T-cell (primary cell): Measurements from ENCODE around the gene PPIG. TPM values are rescaled to one million over a fixed set of nuclear protein-coding genes. Genes with fewer than 3 reads are reported as not detected.
A peak's percentile ranks its signal among the peaks of the same experiment; 100 is the strongest.
"Not testable (repeated sequence)": the region's sequence is repeated elsewhere in the genome, so short reads cannot be mapped to it uniquely, and the experiment has no call there.

ENCODE experiments used
- ATAC-seq, 4 experiments: fragments of 200-7000 bp in 3 of 4; fragments of 150-1000 bp in 1 of 4; cut with Tn5 transposase; replicated peaks in 1 of 4; 1 replicate in 3 of 4; 2 replicates in 1 of 4; pipeline ENCODE4 v1.10.0; 2021; ENCODE audit warnings: moderate library complexity in 3 of 4, mild to moderate bottlenecking in 2 of 4, moderate number of reproducible peaks in 1 of 4
- CTCF ChIA-PET, 2 donors: fragments of 300-600 bp; sonication (Branson Sonifier 250); formaldehyde crosslinking; loops; one replicate each; lab custom pipeline; 2022; ENCODE audit warnings: antibody characterized with exemption in 2 of 2; lab: Charles Lee
- POLR2A ChIA-PET, 2 donors: fragments of 300-600 bp; sonication (Branson Sonifier 250); formaldehyde crosslinking; loops; one replicate each; lab custom pipeline; 2022; ENCODE audit warnings: antibody characterized with exemption in 2 of 2; lab: Charles Lee
- DNase-seq, 35 experiments: peaks; one replicate each; pipeline versions ENCODE4 v3.0.0 to v3.0.0-alpha.2; 2013 to 2023
- H3K27ac ChIP-seq: one replicate; pipeline ENCODE4 v1.5.1; 2013; ENCODE audit warnings: low read length
- H3K27me3 ChIP-seq, 2 experiments: replicated peaks in 1 of 2; 1 replicate in 1 of 2; 2 replicates in 1 of 2; pipeline versions ENCODE4 v1.6.1 to v1.7.0; 2013; ENCODE audit warnings: low read length in 1 of 2, mixed read lengths in 1 of 2; ENCODE audit not compliant: control insufficient read depth in 2 of 2, insufficient read depth in 2 of 2; ENCODE audit errors: extremely low read depth in 1 of 2
- H3K36me3 ChIP-seq, 2 donors: 1 replicate in 1 of 2; 2 replicates in 1 of 2; pipeline versions ENCODE4 v1.6.1 to v1.7.0; 2013; ENCODE audit warnings: low read length in 1 of 2; ENCODE audit not compliant: control insufficient read depth in 2 of 2, insufficient read depth in 1 of 2; ENCODE audit errors: extremely low read depth in 1 of 2
- H3K4me1 ChIP-seq, 2 experiments: 1 replicate in 1 of 2; 2 replicates in 1 of 2; pipeline versions ENCODE4 v1.6.1 to v1.7.0; 2013; ENCODE audit warnings: low read length in 2 of 2, mixed read lengths in 1 of 2; ENCODE audit not compliant: insufficient read depth in 2 of 2, control insufficient read depth in 1 of 2; ENCODE audit errors: extremely low read depth in 1 of 2
- H3K4me3 ChIP-seq, 2 donors: 1 replicate in 1 of 2; 2 replicates in 1 of 2; pipeline versions ENCODE4 v1.5.1 to v1.7.0; 2013; ENCODE audit warnings: mild to moderate bottlenecking in 2 of 2, low read length in 1 of 2, moderate library complexity in 1 of 2; ENCODE audit not compliant: control insufficient read depth in 1 of 2; ENCODE audit errors: extremely low read depth in 1 of 2
- H3K9me3 ChIP-seq: 2 replicates; pipeline ENCODE4 v1.7.0; 2013
- H3K27ac Mint-ChIP-seq, 2 donors: one replicate each; pipeline ENCODE4 v1.8.0; 2020 to 2021; ENCODE audit warnings: mild to moderate bottlenecking in 2 of 2, mixed read lengths in 2 of 2
- H3K27me3 Mint-ChIP-seq, 2 donors: one replicate each; pipeline ENCODE4 v1.8.0; 2021 to 2022; ENCODE audit warnings: mixed read lengths in 2 of 2
- H3K36me3 Mint-ChIP-seq: one replicate; pipeline ENCODE4 v1.8.0; 2021; ENCODE audit warnings: mixed read lengths
- H3K4me1 Mint-ChIP-seq, 3 donors: one replicate each; pipeline ENCODE4 v1.8.0; 2020 to 2022; ENCODE audit warnings: mixed read lengths in 3 of 3, mild to moderate bottlenecking in 1 of 3
- H3K4me3 Mint-ChIP-seq, 3 donors: one replicate each; pipeline ENCODE4 v1.8.0; 2020 to 2022; ENCODE audit warnings: mild to moderate bottlenecking in 3 of 3, mixed read lengths in 3 of 3, moderate library complexity in 3 of 3
- H3K9me3 Mint-ChIP-seq, 3 donors: one replicate each; pipeline ENCODE4 v1.8.0; 2020 to 2022; ENCODE audit warnings: mixed read lengths in 3 of 3
- WGBS: methylation state at CpG from one replicate; pipeline ENCODE4 v1.1.5; 2013; ENCODE audit warnings: missing lambda C conversion rate; ENCODE audit not compliant: insufficient coverage; 5-methylcytosine and 5-hydroxymethylcytosine counted together
- total RNA-seq, 35 experiments: library from RNA in 6 of 35; stranded (reverse) in 6 of 35; fragments of 120-200 nt in 1 of 35; gene quantifications; one replicate each; pipeline versions ENCODE4 v1.2.1 to v1.2.4 and lab custom pipeline; 2013 to 2026

The PPIG gene
- total RNA-seq, 5 donors from 2014 or later (not counting 1 experiment from before 2014, with no cell fraction given), result 63.6 to 78.2 (median 71.3) TPM

- Histone ChIP-seq H3K27ac (no peak overlapping the region), H3K4me3 (no peak overlapping the region), H3K36me3 (no peaks in the 10 kb centered on the region), H3K27me3 (no peaks in the 10 kb centered on the region), H3K9me3 (no peaks in the 10 kb centered on the region), H3K4me1 (peaks cover 0 to 1% of the 10 kb centered on the region in 2 experiments)
- no peaks in the 10 kb centered on the region for H3K36me3 Mint-ChIP-seq
- no peaks in the 10 kb centered on the region for H3K27me3 Mint-ChIP-seq
- DNase-seq, result no peak
- 87% methylated on average over 4 of the region's 6 CpGs for WGBS
- no peak overlapping the region for H3K27ac Mint-ChIP-seq
- no peak overlapping the region for H3K4me3 Mint-ChIP-seq
- CTCF ChIA-PET, result interaction anchor here (0.7 kb wide), 3 partner anchors 20 to 1300 kb away, joined by 4 read pairs; no protein-coding TSS in a partner anchor
- ATAC-seq, result no peak
- H3K9me3 Mint-ChIP-seq, result peaks cover 2 to 3% (median 2%) of the 10 kb centered on the region in 3 donors
- peaks cover 3 to 4% (median 3%) of the 10 kb centered on the region in 3 donors for H3K4me1 Mint-ChIP-seq
- POLR2A ChIA-PET, result interaction anchor here in 1 of 2 donors (0.5 kb wide), 1 partner anchor 282 kb away, joined by 10 read pairs; no protein-coding TSS in a partner anchor
Observed at GRCh38 chr2:169579044-169579443, 5.1 kb upstream of the PPIG start.

GRCh38 chr2:169582552-169583266 is 1.4 kb upstream of the PPIG start:
- not testable (repeated sequence) for H3K27me3 Mint-ChIP-seq, H3K36me3 Mint-ChIP-seq, H3K27ac ChIP-seq, ATAC-seq, DNase-seq, H3K9me3 ChIP-seq, H3K9me3 Mint-ChIP-seq, H3K27me3 ChIP-seq, H3K36me3 ChIP-seq, H3K4me3 ChIP-seq
- H3K4me1 Mint-ChIP-seq, result peaks cover 25 to 34% (median 30%) of the 10 kb centered on the region in 3 donors
- peaks cover 16 to 22% of the 10 kb centered on the region in 2 experiments for H3K4me1 ChIP-seq
- ChIA-PET POLR2A (interaction anchor here (1.4 to 2.7 kb wide), 2 partner anchors 10 to 13 kb away, joined by 4 to 34 read pairs; partner anchors contain the start of gene FASTKD1 (in 1 of the 2)), CTCF (interaction anchor here in 1 of 2 donors (1.3 kb wide), 1 partner anchor 9 kb away, joined by 3 read pairs; the partner anchor contains the start of gene FASTKD1)
- H3K27ac Mint-ChIP-seq, result peak overlapping the region in 1 of 2 donors; percentile 27
- WGBS, result no CpG with 5 or more reads among the region's 10 CpGs
- peak overlapping the region in 2 of 3 donors; percentile 37 to 39 for H3K4me3 Mint-ChIP-seq

DNA sequence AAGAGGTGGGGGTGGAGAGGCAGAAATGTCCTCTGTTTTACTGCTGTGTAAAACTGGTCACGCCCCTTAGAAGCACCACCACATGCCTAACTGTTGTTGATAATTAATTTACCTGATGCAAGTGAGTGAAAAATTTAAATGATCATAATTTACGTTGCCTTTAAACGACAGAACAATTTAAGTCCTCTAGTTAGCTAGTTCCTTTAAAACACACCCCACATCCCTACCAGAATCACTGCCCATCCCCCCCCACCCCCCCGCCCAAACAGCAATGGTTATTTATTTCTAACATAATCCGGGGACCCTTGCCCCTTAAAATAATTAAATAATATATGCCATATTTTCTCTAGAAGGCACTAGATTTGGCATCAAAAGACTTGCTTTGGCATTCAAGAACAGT is 633 bp upstream of the PPIG start:
- CTCF ChIA-PET, result interaction anchor here in 1 of 2 donors (0.6 kb wide), 1 partner anchor 368 kb away, joined by 7 read pairs; no protein-coding TSS in a partner anchor
- H3K36me3 ChIP-seq, result no peaks in the 10 kb centered on the region
- H3K27me3 Mint-ChIP-seq, result no peaks in the 10 kb centered on the region
- H3K9me3 Mint-ChIP-seq, result peaks cover 2 to 3% (median 3%) of the 10 kb centered on the region in 3 donors
- no peaks in the 10 kb centered on the region for H3K36me3 Mint-ChIP-seq
- peak overlapping the region; percentile 99 for H3K27ac ChIP-seq
- H3K4me1 Mint-ChIP-seq, result peaks cover 30 to 40% (median 34%) of the 10 kb centered on the region in 3 donors
- ATAC-seq (no peak), DNase-seq (no peak)
- no peaks in the 10 kb centered on the region for H3K27me3 ChIP-seq
- peak overlapping the region; percentile 99 for H3K4me3 Mint-ChIP-seq
- 100% methylated on average over 2 of the region's 5 CpGs for WGBS
- peaks cover 16 to 26% of the 10 kb centered on the region in 2 experiments for H3K4me1 ChIP-seq
- no peaks in the 10 kb centered on the region for H3K9me3 ChIP-seq
- POLR2A ChIA-PET, result interaction anchor here (0.6 to 2.7 kb wide), 4 partner anchors 10 to 102 kb away, joined by 4 to 34 read pairs (median 10); partner anchors contain the start of gene FASTKD1 (in 2 of the 2)
- no peak overlapping the region for H3K4me3 ChIP-seq
- peak overlapping the region in 1 of 2 donors; percentile 27 for H3K27ac Mint-ChIP-seq

- H3K4me3 Mint-ChIP-seq, result peak overlapping the region; percentile 99
- Histone ChIP-seq H3K27ac (peak overlapping the region; percentile 99), H3K4me1 (peaks cover 16 to 33% of the 10 kb centered on the region in 2 experiments), H3K4me3 (peak overlapping the region; percentile 92 to 98), H3K27me3 (no peaks in the 10 kb centered on the region), H3K9me3 (no peaks in the 10 kb centered on the region), H3K36me3 (no peaks in the 10 kb centered on the region)
- H3K36me3 Mint-ChIP-seq, result peaks cover 8% of the 10 kb centered on the region
- H3K9me3 Mint-ChIP-seq, result peaks cover 2 to 3% (median 3%) of the 10 kb centered on the region in 3 donors
- ATAC-seq, result no peak
- ChIA-PET CTCF (interaction anchor here (0.9 to 1.5 kb wide), 3 partner anchors 13 to 241 kb away, joined by 3 read pairs; partner anchors contain the start of gene UBR3 (in 1 of the 2)), POLR2A (interaction anchor here (0.6 to 2.7 kb wide), 3 partner anchors 13 to 108 kb away, joined by 5 to 34 read pairs (median 18); partner anchors contain the start of genes CFAP210 (in 1 of the 2), FASTKD1 (in 1 of the 2) and PHOSPHO2 (in 1 of the 2))
- H3K27me3 Mint-ChIP-seq, result no peaks in the 10 kb centered on the region
- 14% methylated on average over 2 of the region's 7 CpGs for WGBS
- H3K4me1 Mint-ChIP-seq, result peaks cover 49 to 61% (median 52%) of the 10 kb centered on the region in 3 donors
- peak overlapping the region; percentile 98 to 99 for H3K27ac Mint-ChIP-seq
- DNase-seq, result no peak
Observed at GRCh38 chr2:169585673-169586072, 1.5 kb downstream of the PPIG start.

GRCh38 chr2:169590804-169591203 is 6.7 kb downstream of the PPIG start:
- DNase-seq (no peak), ATAC-seq (no peak)
- no peaks in the 10 kb centered on the region for H3K9me3 Mint-ChIP-seq
- peaks cover 11% of the 10 kb centered on the region for H3K36me3 Mint-ChIP-seq
- no peaks in the 10 kb centered on the region for H3K27me3 Mint-ChIP-seq
- Histone ChIP-seq H3K27me3 (no peaks in the 10 kb centered on the region), H3K36me3 (no peaks in the 10 kb centered on the region), H3K9me3 (no peaks in the 10 kb centered on the region), H3K4me3 (no peak overlapping the region), H3K4me1 (peaks cover 11 to 25% of the 10 kb centered on the region in 2 experiments), H3K27ac (no peak overlapping the region)
- POLR2A ChIA-PET, result interaction anchor here in 1 of 2 donors (1.5 kb wide), 1 partner anchor 18 kb away, joined by 13 read pairs; the partner anchor contains the start of gene FASTKD1
- no CpG with 5 or more reads among the region's 8 CpGs for WGBS
- no peak overlapping the region for H3K27ac Mint-ChIP-seq
- CTCF ChIA-PET, result interaction anchor here in 1 of 2 donors (1.5 kb wide), 1 partner anchor 17 kb away, joined by 4 read pairs; the partner anchor contains the start of gene FASTKD1
- no peak overlapping the region for H3K4me3 Mint-ChIP-seq
- H3K4me1 Mint-ChIP-seq, result peaks cover 50 to 52% (median 51%) of the 10 kb centered on the region in 3 donors

DNA sequence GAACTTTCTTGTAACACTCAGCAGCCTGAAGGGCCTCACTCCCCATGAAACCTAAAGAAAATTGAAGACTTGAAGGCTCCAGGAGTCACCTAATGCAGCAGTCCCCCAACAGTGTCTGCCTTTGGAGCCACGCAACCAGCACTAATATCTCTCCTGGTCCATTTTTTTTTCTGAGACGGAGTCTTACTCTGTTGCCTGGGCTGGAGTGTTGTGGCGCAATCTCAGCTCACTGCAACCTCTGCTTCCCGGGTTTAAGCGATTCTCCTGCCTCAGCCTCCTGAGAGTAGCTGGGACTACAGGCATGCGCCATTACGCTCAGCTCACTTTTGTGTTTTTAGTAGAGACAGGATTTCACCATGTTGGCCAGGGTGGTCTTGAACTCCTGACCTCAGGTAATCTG is 12.4 kb downstream of the PPIG start:
- H3K9me3 Mint-ChIP-seq, H3K4me3 Mint-ChIP-seq, DNase-seq, ATAC-seq, H3K9me3 ChIP-seq, H3K36me3 ChIP-seq, CTCF ChIA-PET, H3K27me3 ChIP-seq, H3K27ac ChIP-seq, H3K4me3 ChIP-seq, H3K27ac Mint-ChIP-seq, H3K27me3 Mint-ChIP-seq, H3K4me1 ChIP-seq: not testable (repeated sequence)
- POLR2A ChIA-PET, result interaction anchor here (0.6 to 1.0 kb wide), 3 partner anchors 10 to 1509 kb away, joined by 3 to 4 read pairs (median 3); no protein-coding TSS in a partner anchor
- Mint-ChIP-seq H3K4me1 (peaks cover 40 to 44% (median 43%) of the 10 kb centered on the region in 3 donors), H3K36me3 (peaks cover 14% of the 10 kb centered on the region)
- 100% methylated on average over 2 of the region's 7 CpGs for WGBS
